Heart left ventricle (tissue), 16 donors: ENCODE data around the gene ZNF853. TPM values are rescaled to one million over a fixed set of nuclear protein-coding genes. Genes with fewer than 3 reads are reported as not detected.

Experiments
- ATAC-seq, 4 donors: fragments of 200-7000 bp; cut with Tn5 transposase; one replicate each; pipeline ENCODE4 v1.9.1; 2020 to 2022; ENCODE audit warnings: moderate library complexity in 4 of 4, mild to moderate bottlenecking in 3 of 4, moderate number of reproducible peaks in 1 of 4
- DNase-seq, 5 donors: peaks; one replicate each; pipeline ENCODE4 v3.0.0-alpha.2; 2020
- H3K27ac ChIP-seq, 12 donors: fragments of 200-600 bp; sonication (generic) in 4 of 12; one replicate each; pipeline versions ENCODE4 v1.5.0 to v1.8.0; 2016 to 2022; ENCODE audit warnings: mild to moderate bottlenecking in 2 of 12
- H3K27me3 ChIP-seq, 9 donors: fragments of 200-600 bp; sonication (generic) in 2 of 9; one replicate each; pipeline versions ENCODE4 v1.5.1 to v1.8.0; 2016 to 2022; ENCODE audit warnings: mild to moderate bottlenecking in 3 of 9
- H3K36me3 ChIP-seq, 9 donors: fragments of 200-600 bp; sonication (generic) in 2 of 9; one replicate each; pipeline versions ENCODE4 v1.5.0 to v1.8.0; 2018 to 2022; ENCODE audit warnings: mild to moderate bottlenecking in 2 of 9
- H3K4me1 ChIP-seq, 12 donors: fragments of 200-600 bp; sonication (generic) in 4 of 12; one replicate each; pipeline versions ENCODE4 v1.5.0 to v1.8.0; 2016 to 2022; ENCODE audit warnings: mild to moderate bottlenecking in 3 of 12
- H3K4me3 ChIP-seq, 12 donors: fragments of 200-600 bp; sonication (generic) in 4 of 12; one replicate each; pipeline versions ENCODE4 v1.5.0 to v1.8.0; 2017 to 2022; ENCODE audit warnings: mild to moderate bottlenecking in 9 of 12, moderate library complexity in 4 of 12
- H3K9me3 ChIP-seq, 12 donors: fragments of 200-600 bp; sonication (generic) in 4 of 12; one replicate each; pipeline versions ENCODE4 v1.5.0 to v1.8.0; 2016 to 2022; ENCODE audit warnings: mild to moderate bottlenecking in 1 of 12
- CTCF ChIP-seq, 12 donors: fragments of 200-600 bp; sonication (generic) in 4 of 12; IDR thresholded peaks; one replicate each; pipeline versions ENCODE4 v1.5.0 to v1.8.0; 2018 to 2022; ENCODE audit warnings: antibody characterized with exemption in 12 of 12, mild to moderate bottlenecking in 5 of 12
- POLR2A ChIP-seq, 2 donors: fragments of 450-650 bp; IDR thresholded peaks; one replicate each; pipeline ENCODE4 v1.6.1; 2017; ENCODE audit warnings: antibody characterized with exemption in 2 of 2, mild to moderate bottlenecking in 2 of 2, moderate library complexity in 2 of 2
- WGBS, 4 donors: extraction: QIAGEN DNeasy Blood & Tissue Kit in 2 of 4; methylation state at CpG; one replicate each; pipeline versions ENCODE4 v1.1.5 to v1.1.7; 2013 to 2018; 5-methylcytosine and 5-hydroxymethylcytosine counted together
- intact Hi-C, 10 donors: fragments of 100-400 bp; cut with DNase I; formaldehyde crosslinking; loops; one replicate each; pipeline versions ENCODE4 v1.11.1 to v1.14.2; 2022
- polyA plus RNA-seq, 2 donors: library from polyadenylated mRNA; stranded (reverse); fragments of 200-250 nt; gene quantifications; one replicate each; pipeline ENCODE4 v1.2.3, GENCODE V29; 2013
- total RNA-seq, 9 donors: library from RNA; depleted of rRNA in 2 of 9; stranded (reverse); fragments of >200 nt in 2 of 9; fragmentation: NEBNext Ultra II Directional in 3 of 9; extraction: Animal tissue kit (Norgen Biotek cat#: 25700) in 3 of 9; gene quantifications; one replicate each; pipeline versions ENCODE4 v1.1.0 to v1.2.4, GENCODE V29; 2016 to 2023
- donor health status: ischemic (EF 13 %, LVEDD 7.1; RV severe dilation, severe dysfunction).
- donor health status: healthy with polysubstance abuse.
- donor health status: DM: no; HTN: yes; CAD: no.
- donor health status: DM: no; HTN: no; CAD: no.
- donor health status: ischemic (EF 25% LVEDD 6.9; RV normal size, moderate dysfunction).
- donor health status: ischemic (EF 25% LVEDD 5.7; RV mildly dilated, moderate dysfunction).
- donor health status: healthy.
- donor health status: DM: yes; HTN: yes; CAD: no.
- donor health status: ischemic (EF 35%, LVEDD 5.7; RV mildly dilated, moderate dysfunction).
- donor health status: nonischemic (EF 11% LVEDD 7.7; RV severe dilation, severe dysfunction).
- donor health status: DM: yes; HTN: yes; CAD: no.
- donor health status: PGD.
- donor health status: ischemic (EF 29% LVEDD 5.4; RV normal size, mild dysfunction).
- donor health status: nonischemic (EF 23%, LVEDD 6.1; RV moderate dilation, normal function).

ZNF853 gene
- total and polyA plus RNA-seq, 11 donors: 3.1 to 27.8 (median 11.5) TPM

GRCh38 chr7:6588566-6588965 is 26.8 kb upstream of the ZNF853 start:
- Histone ChIP-seq H3K27ac (no peak overlapping the region), H3K9me3 (no peaks in the 10 kb centered on the region), H3K4me1 (peaks cover 0 to 25% (median 15%) of the 10 kb centered on the region in 12 donors), H3K36me3 (peaks cover 0 to 76% (median 68%) of the 10 kb centered on the region in 9 donors), H3K4me3 (no peak overlapping the region), H3K27me3 (no peaks in the 10 kb centered on the region)
- ATAC-seq: no peak
- intact Hi-C loops: no loop called here
- whole genome bisulfite sequencing, 4 donors: 64 to 71% (median 66%) methylated on average over 9 of the region's 9 CpGs
- DNase-seq: peak in 1 of 5 donors; percentile 45
- TF ChIP-seq CTCF (IDR thresholded peaks at IDR 0.05): no peak
- TF ChIP-seq POLR2A (IDR thresholded peaks at IDR 0.05): no peak

GRCh38 chr7:6589151-6589828 is 26.1 kb upstream of the ZNF853 start:
- peak overlapping the region in 10 of 12 donors; percentile 68 to 96 (median 92) for H3K4me3 ChIP-seq
- peaks cover 0 to 76% (median 68%) of the 10 kb centered on the region in 9 donors for H3K36me3 ChIP-seq
- intact Hi-C loops: loop anchor here in 1 of 10 donors (1.0 kb wide), 1 partner anchor 12 kb away; the partner anchor contains the start of gene ZDHHC4

GRCh38 chr7:6589829-6590644 is 25.4 kb upstream of the ZNF853 start, which contains the start of gene INTS15:
TSS of gene INTS15 (plus strand) at chr7:6590021. CDS start at chr7:6590284, 263 bp downstream.
- peak; percentile 71 to 96 (median 94) for ATAC-seq
- peaks cover 0 to 25% (median 15%) of the 10 kb centered on the region in 12 donors for H3K4me1 ChIP-seq
- peak within 1 kb of the TSS; percentile 65 to 95 (median 91) for H3K27ac ChIP-seq
- no peaks in the 10 kb centered on the region for H3K27me3 ChIP-seq
- peak; percentile 74 to 88 (median 84) for DNase-seq
- no peaks in the 10 kb centered on the region for H3K9me3 ChIP-seq
- peaks cover 0 to 76% (median 68%) of the 10 kb centered on the region in 9 donors for H3K36me3 ChIP-seq
- TF ChIP-seq CTCF (IDR thresholded peaks at IDR 0.05) (peak; percentile 38 to 99 (median 81)), POLR2A (IDR thresholded peaks at IDR 0.05) (peak in 1 of 2 donors; percentile 57)
- H3K4me3 ChIP-seq: peak within 1 kb of the TSS; percentile 68 to 96 (median 92)
- intact Hi-C loops: loop anchor here in 3 of 10 donors (1.0 to 10.0 kb wide), 3 partner anchors 13 to 115 kb away; partner anchors contain the start of genes ZDHHC4 (in 1 of the 3) and ZNF12 (in 1 of the 3)
- WGBS, 4 donors: 0% methylated on average over 9 to 107 of the region's 107 CpGs

More at GRCh38 chr7:6589151-6589828, 26.1 kb upstream of the ZNF853 start:
- peaks cover 0 to 25% (median 15%) of the 10 kb centered on the region in 12 donors for H3K4me1 ChIP-seq
- 46 to 92% (median 49%) methylated on average over 10 to 22 of the region's 22 CpGs for WGBS, 4 donors
- TF ChIP-seq POLR2A (IDR thresholded peaks at IDR 0.05) (no peak), CTCF (IDR thresholded peaks at IDR 0.05) (no peak)
- peak overlapping the region in 6 of 12 donors; percentile 19 to 94 (median 92) for H3K27ac ChIP-seq
- peak in 1 of 5 donors; percentile 40 for DNase-seq
- H3K27me3 ChIP-seq: no peaks in the 10 kb centered on the region
- no peaks in the 10 kb centered on the region for H3K9me3 ChIP-seq
- peak in 3 of 4 donors; percentile 2 to 21 (median 12) for ATAC-seq
